ENCODE results near the gene PLCG2. TPM values are rescaled to one million over a fixed set of nuclear protein-coding genes. Genes with fewer than 3 reads are reported as not detected.

The PLCG2 gene
- total and polyA plus RNA-seq, 7 donors = 1.6 to 24.8 (median 3.6) TPM

GRCh38 chr16:81744911-81745310 is 34.2 kb upstream of the PLCG2 start:
- peaks cover 0 to 11% (median 0%) of the 10 kb centered on the region in 4 donors for H3K4me1 ChIP-seq
- H3K4me3 ChIP-seq = no peak overlapping the region
- no peaks in the 10 kb centered on the region for H3K9me3 ChIP-seq
- no peak for TF ChIP-seq POLR2AphosphoS5 (IDR thresholded peaks at IDR 0.05)
- no peak for TF ChIP-seq POLR2A (IDR thresholded peaks at IDR 0.05)
- no peak for TF ChIP-seq CTCF (IDR thresholded peaks at IDR 0.05)
- TF ChIP-seq EP300 (IDR thresholded peaks at IDR 0.05) = no peak
- 88 to 90% methylated on average over 4 of the region's 4 CpGs for WGBS, 2 donors
- no peak overlapping the region for H3K27ac ChIP-seq
- H3K27me3 ChIP-seq = no peaks in the 10 kb centered on the region
- no peak for DNase-seq
- intact Hi-C loops (cut with DNase I) = no loop called here
- H3K36me3 ChIP-seq = no peaks in the 10 kb centered on the region

- peak overlapping the region; percentile 17 to 42 (median 36) for H3K4me3 ChIP-seq
- 18 to 27% methylated on average over 33 of the region's 33 CpGs for WGBS, 2 donors
- no peaks in the 10 kb centered on the region for H3K9me3 ChIP-seq
- H3K36me3 ChIP-seq = no peaks in the 10 kb centered on the region
- peaks cover 0 to 11% (median 0%) of the 10 kb centered on the region in 4 donors for H3K4me1 ChIP-seq
- TF ChIP-seq EP300 (IDR thresholded peaks at IDR 0.05) (no peak), POLR2AphosphoS5 (IDR thresholded peaks at IDR 0.05) (peak in 1 of 4 donors; percentile 53)
- no peaks in the 10 kb centered on the region for H3K27me3 ChIP-seq
- peak overlapping the region in 2 of 4 donors; percentile 38 to 42 for H3K27ac ChIP-seq
- intact Hi-C loops (cut with DNase I) = no loop called here
- peak; percentile 83 for DNase-seq
Observed at GRCh38 chr16:81745704-81746558, 33.2 kb upstream of the PLCG2 start.

- intact Hi-C loops (cut with DNase I) = no loop called here
- TF ChIP-seq EP300 (IDR thresholded peaks at IDR 0.05) (no peak), CTCF (IDR thresholded peaks at IDR 0.05) (no peak), POLR2AphosphoS5 (IDR thresholded peaks at IDR 0.05) (no peak), POLR2A (IDR thresholded peaks at IDR 0.05) (no peak)
- H3K36me3 ChIP-seq = no peaks in the 10 kb centered on the region
- no peaks in the 10 kb centered on the region for H3K9me3 ChIP-seq
- whole genome bisulfite sequencing, 2 donors = 43 to 45% methylated on average over 5 of the region's 5 CpGs
- H3K27me3 ChIP-seq = no peaks in the 10 kb centered on the region
- DNase-seq = no peak
- H3K4me3 ChIP-seq = peak overlapping the region; percentile 17 to 42 (median 36)
- H3K27ac ChIP-seq = no peak overlapping the region
- peaks cover 0 to 11% (median 0%) of the 10 kb centered on the region in 4 donors for H3K4me1 ChIP-seq
Observed at GRCh38 chr16:81746566-81746965, 32.5 kb upstream of the PLCG2 start.

- DNase-seq = no peak
- H3K4me1 ChIP-seq = peaks cover 0 to 11% (median 0%) of the 10 kb centered on the region in 4 donors
- H3K4me3 ChIP-seq = no peak overlapping the region
- no peaks in the 10 kb centered on the region for H3K27me3 ChIP-seq
- no peaks in the 10 kb centered on the region for H3K36me3 ChIP-seq
- 36 to 67% methylated on average over 7 of the region's 7 CpGs for WGBS, 2 donors
- H3K27ac ChIP-seq = no peak overlapping the region
- intact Hi-C loops (cut with DNase I) = no loop called here
- no peaks in the 10 kb centered on the region for H3K9me3 ChIP-seq
- no peak for TF ChIP-seq POLR2A (IDR thresholded peaks at IDR 0.05)
- no peak for TF ChIP-seq POLR2AphosphoS5 (IDR thresholded peaks at IDR 0.05)
- TF ChIP-seq EP300 (IDR thresholded peaks at IDR 0.05) = no peak
- no peak for TF ChIP-seq CTCF (IDR thresholded peaks at IDR 0.05)
Observed at GRCh38 chr16:81748476-81749198, 30.5 kb upstream of the PLCG2 start.
